Vagina (tissue), 2 donors: ENCODE data around the gene ENTHD1. TPM values are rescaled to one million over a fixed set of nuclear protein-coding genes. Genes with fewer than 3 reads are reported as not detected.

Experiments used
- DNase-seq, 2 donors: peaks; one replicate each; pipeline ENCODE4 v3.0.0-alpha.2; 2017; ENCODE audit errors: extremely low spot score in 2 of 2
- H3K27ac ChIP-seq: fragments of 200-600 bp; sonication (generic); one replicate; pipeline ENCODE4 v1.5.1; 2019
- H3K27me3 ChIP-seq: fragments of 200-600 bp; sonication (generic); one replicate; pipeline ENCODE4 v1.5.1; 2019
- H3K36me3 ChIP-seq, 2 donors: fragments of 200-600 bp; sonication (generic); one replicate each; pipeline ENCODE4 v1.5.1; 2017 to 2019
- H3K4me1 ChIP-seq: fragments of 200-600 bp; sonication (generic); one replicate; pipeline ENCODE4 v1.5.1; 2019
- H3K4me3 ChIP-seq, 2 donors: fragments of 200-600 bp; sonication (generic); 1 replicate in 1 of 2; 2 replicates in 1 of 2; pipeline ENCODE4 v1.5.1; 2016 to 2019
- H3K9me3 ChIP-seq: fragments of 200-600 bp; sonication (generic); one replicate; pipeline ENCODE4 v1.5.1; 2019
- POLR2A ChIP-seq, 2 donors: fragments of 450-650 bp; IDR thresholded peaks; one replicate each; pipeline ENCODE4 v1.6.1; 2017; ENCODE audit warnings: antibody characterized with exemption in 2 of 2, mild to moderate bottlenecking in 2 of 2, moderate library complexity in 2 of 2
- POLR2AphosphoS5 ChIP-seq, 2 donors: sonication (generic); formaldehyde crosslinking; IDR thresholded peaks; one replicate each; pipeline ENCODE4 v1.9.0; 2017; ENCODE audit warnings: antibody characterized with exemption in 2 of 2, mild to moderate bottlenecking in 2 of 2, low read depth in 1 of 2; ENCODE audit not compliant: insufficient read depth in 1 of 2
- intact Hi-C: fragments of 100-400 bp; cut with DNase I; formaldehyde crosslinking; loops from one replicate; pipeline ENCODE4 v1.15.1; 2023
- total RNA-seq: library from RNA; depleted of rRNA; stranded (reverse); fragments of >200 nt; gene quantifications from one replicate; pipeline ENCODE4 v1.2.3, GENCODE V29; 2016
- TF ChIP-seq, protein P1 (sequence below), 3 experiments: fragments of 450-650 bp in 2 of 3; fragments of 200-600 bp in 1 of 3; sonication (generic) in 1 of 3; IDR thresholded peaks; one replicate each; pipeline ENCODE4 v1.5.1; 2017 to 2019; ENCODE audit warnings: antibody characterized with exemption in 3 of 3, mild to moderate bottlenecking in 2 of 3, moderate library complexity in 2 of 3

Gene ENTHD1
- total RNA-seq, 1 donor from 2014 or later, result not detected

DNA sequence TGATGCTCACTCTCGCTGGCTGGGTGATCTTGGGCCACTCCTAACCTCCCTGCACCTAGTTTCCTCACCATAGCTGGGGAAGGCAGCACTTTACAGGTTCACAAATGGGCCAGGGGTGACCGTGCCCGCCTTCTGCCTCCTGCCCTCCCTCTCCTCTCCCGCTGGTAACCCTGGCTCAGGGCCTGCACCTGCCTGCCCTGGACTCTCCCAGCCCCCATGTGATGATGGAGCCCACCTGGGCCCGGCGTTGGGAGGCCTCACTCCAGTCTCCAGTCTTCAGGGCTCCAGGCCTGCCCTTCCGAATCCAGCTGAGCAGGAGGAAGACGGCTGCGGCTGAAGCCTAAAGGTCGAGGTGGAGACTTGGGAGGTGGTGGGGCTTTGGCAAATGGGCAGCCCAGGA, 170.1 kb downstream of the ENTHD1 start:
- Histone ChIP-seq H3K9me3 (no peaks in the 10 kb centered on the region), H3K27ac (no peak overlapping the region), H3K27me3 (no peaks in the 10 kb centered on the region), H3K36me3 (no peaks in the 10 kb centered on the region), H3K4me3 (no peak overlapping the region), H3K4me1 (no peaks in the 10 kb centered on the region)
- TF ChIP-seq, protein P1, sequence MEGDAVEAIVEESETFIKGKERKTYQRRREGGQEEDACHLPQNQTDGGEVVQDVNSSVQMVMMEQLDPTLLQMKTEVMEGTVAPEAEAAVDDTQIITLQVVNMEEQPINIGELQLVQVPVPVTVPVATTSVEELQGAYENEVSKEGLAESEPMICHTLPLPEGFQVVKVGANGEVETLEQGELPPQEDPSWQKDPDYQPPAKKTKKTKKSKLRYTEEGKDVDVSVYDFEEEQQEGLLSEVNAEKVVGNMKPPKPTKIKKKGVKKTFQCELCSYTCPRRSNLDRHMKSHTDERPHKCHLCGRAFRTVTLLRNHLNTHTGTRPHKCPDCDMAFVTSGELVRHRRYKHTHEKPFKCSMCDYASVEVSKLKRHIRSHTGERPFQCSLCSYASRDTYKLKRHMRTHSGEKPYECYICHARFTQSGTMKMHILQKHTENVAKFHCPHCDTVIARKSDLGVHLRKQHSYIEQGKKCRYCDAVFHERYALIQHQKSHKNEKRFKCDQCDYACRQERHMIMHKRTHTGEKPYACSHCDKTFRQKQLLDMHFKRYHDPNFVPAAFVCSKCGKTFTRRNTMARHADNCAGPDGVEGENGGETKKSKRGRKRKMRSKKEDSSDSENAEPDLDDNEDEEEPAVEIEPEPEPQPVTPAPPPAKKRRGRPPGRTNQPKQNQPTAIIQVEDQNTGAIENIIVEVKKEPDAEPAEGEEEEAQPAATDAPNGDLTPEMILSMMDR (IDR thresholded peaks at IDR 0.05), result no peak
- TF ChIP-seq POLR2A (IDR thresholded peaks at IDR 0.05), result no peak
- TF ChIP-seq POLR2AphosphoS5 (IDR thresholded peaks at IDR 0.05; ENCODE audit: insufficient read depth in 1 of 2, low read depth in 1 of 2), result no peak
- DNase-seq, result peak in 1 of 2 donors; percentile 70
- intact Hi-C loops, result no loop called here

- Histone ChIP-seq H3K9me3 (no peaks in the 10 kb centered on the region), H3K27me3 (no peaks in the 10 kb centered on the region), H3K27ac (no peak overlapping the region), H3K4me3 (no peak overlapping the region), H3K36me3 (no peaks in the 10 kb centered on the region), H3K4me1 (no peaks in the 10 kb centered on the region)
- DNase-seq, result peak in 1 of 2 donors; percentile 70
- TF ChIP-seq POLR2A (IDR thresholded peaks at IDR 0.05), result no peak
- TF ChIP-seq, protein P1 (IDR thresholded peaks at IDR 0.05), result no peak
- TF ChIP-seq POLR2AphosphoS5 (IDR thresholded peaks at IDR 0.05; ENCODE audit: insufficient read depth in 1 of 2, low read depth in 1 of 2), result no peak
- intact Hi-C loops, result no loop called here
Measured at GRCh38 chr22:39722501-39722900, 171.1 kb downstream of the ENTHD1 start.

GRCh38 chr22:39722032-39722325, 171.6 kb downstream of the ENTHD1 start:
- H3K4me3 ChIP-seq, result no peak overlapping the region
- H3K36me3 ChIP-seq, result no peaks in the 10 kb centered on the region
- H3K27ac ChIP-seq, result no peak overlapping the region
- no peaks in the 10 kb centered on the region for H3K27me3 ChIP-seq
- H3K4me1 ChIP-seq, result no peaks in the 10 kb centered on the region
- H3K9me3 ChIP-seq, result no peaks in the 10 kb centered on the region
- TF ChIP-seq POLR2AphosphoS5 (IDR thresholded peaks at IDR 0.05; ENCODE audit: insufficient read depth in 1 of 2, low read depth in 1 of 2), result no peak
- no peak for TF ChIP-seq POLR2A (IDR thresholded peaks at IDR 0.05)
- TF ChIP-seq, protein P1 (IDR thresholded peaks at IDR 0.05), result no peak
- DNase-seq, result no peak
- intact Hi-C loops, result no loop called here

- TF ChIP-seq POLR2A (IDR thresholded peaks at IDR 0.05) (no peak), POLR2AphosphoS5 (IDR thresholded peaks at IDR 0.05; ENCODE audit: insufficient read depth in 1 of 2, low read depth in 1 of 2) (no peak)
- TF ChIP-seq, protein P1 (IDR thresholded peaks at IDR 0.05), result no peak
- H3K4me1 ChIP-seq, result no peaks in the 10 kb centered on the region
- H3K27ac ChIP-seq, result no peak overlapping the region
- no peaks in the 10 kb centered on the region for H3K9me3 ChIP-seq
- no peak for DNase-seq
- H3K36me3 ChIP-seq, result no peaks in the 10 kb centered on the region
- H3K27me3 ChIP-seq, result no peaks in the 10 kb centered on the region
- intact Hi-C loops, result no loop called here
- H3K4me3 ChIP-seq, result no peak overlapping the region
Measured at GRCh38 chr22:39721206-39722031, 172.1 kb downstream of the ENTHD1 start.
